Type B pancreatic cell (in vitro differentiated cells): ENCODE results near the gene PLBD2. TPM values are rescaled to one million over a fixed set of nuclear protein-coding genes. Genes with fewer than 3 reads are reported as not detected.

Experiments used
- DNase-seq: peaks from one replicate; pipeline ENCODE4 v3.0.0; 2021; ENCODE audit warnings: mixed read lengths; ENCODE audit not compliant: unreplicated experiment; ENCODE audit errors: extremely low spot score
- H3K27ac Mint-ChIP-seq: 2 replicates; pipeline ENCODE4 v1.8.0; 2021; ENCODE audit warnings: mild to moderate bottlenecking, mixed read lengths
- H3K27me3 Mint-ChIP-seq: 2 replicates; pipeline ENCODE4 v1.8.0; 2021; ENCODE audit warnings: mixed read lengths
- H3K36me3 Mint-ChIP-seq: 2 replicates; pipeline ENCODE4 v1.8.0; 2021; ENCODE audit warnings: mixed read lengths
- H3K4me1 Mint-ChIP-seq: one replicate; pipeline ENCODE4 v1.8.0; 2021; ENCODE audit warnings: mixed read lengths; ENCODE audit not compliant: unreplicated experiment
- H3K4me3 Mint-ChIP-seq: 2 replicates; pipeline ENCODE4 v1.8.0; 2021; ENCODE audit warnings: mild to moderate bottlenecking, mixed read lengths
- H3K9me3 Mint-ChIP-seq: 2 replicates; pipeline ENCODE4 v1.8.0; 2021; ENCODE audit warnings: mixed read lengths
- total RNA-seq: library from RNA; stranded (reverse); gene quantifications from 2 replicates; pipeline ENCODE4 v1.2.1, GENCODE V29; 2021; ENCODE audit warnings: low replicate concordance
- TF ChIP-seq, protein P1 (sequence below): fragments of 200-600 bp; sonication (generic); conservative IDR thresholded peaks from 2 replicates; pipeline ENCODE4 v1.5.0; 2021; ENCODE audit warnings: antibody characterized with exemption, mild to moderate bottlenecking

PLBD2 gene
- total RNA-seq, 1 donor from 2014 or later, result 39.0 TPM

DNA sequence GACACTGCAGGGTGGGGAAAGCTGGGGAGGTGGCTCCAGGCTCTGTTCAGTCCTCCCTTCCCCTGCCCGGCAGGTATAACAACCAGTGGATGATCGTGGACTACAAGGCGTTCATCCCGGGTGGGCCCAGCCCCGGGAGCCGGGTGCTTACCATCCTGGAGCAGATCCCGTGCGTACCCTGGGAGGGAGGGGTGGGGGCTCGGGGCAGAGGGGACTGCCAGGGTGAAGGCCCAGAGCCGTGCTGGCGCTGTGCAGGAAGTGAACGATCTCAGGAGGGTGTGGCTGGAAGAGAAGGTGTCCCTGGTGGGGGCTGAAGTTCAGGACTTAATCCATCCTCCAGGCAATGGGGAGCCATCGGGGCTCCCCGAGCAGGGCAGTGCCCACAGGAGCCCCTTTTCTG, 26.4 kb downstream of the PLBD2 start:
- Mint-ChIP-seq H3K27ac (no peak overlapping the region), H3K4me3 (no peak overlapping the region), H3K9me3 (no peaks in the 10 kb centered on the region), H3K27me3 (no peaks in the 10 kb centered on the region), H3K4me1 (peaks cover 3% of the 10 kb centered on the region), H3K36me3 (peaks cover 3% of the 10 kb centered on the region)
- no peak for DNase-seq
- TF ChIP-seq, protein P1, sequence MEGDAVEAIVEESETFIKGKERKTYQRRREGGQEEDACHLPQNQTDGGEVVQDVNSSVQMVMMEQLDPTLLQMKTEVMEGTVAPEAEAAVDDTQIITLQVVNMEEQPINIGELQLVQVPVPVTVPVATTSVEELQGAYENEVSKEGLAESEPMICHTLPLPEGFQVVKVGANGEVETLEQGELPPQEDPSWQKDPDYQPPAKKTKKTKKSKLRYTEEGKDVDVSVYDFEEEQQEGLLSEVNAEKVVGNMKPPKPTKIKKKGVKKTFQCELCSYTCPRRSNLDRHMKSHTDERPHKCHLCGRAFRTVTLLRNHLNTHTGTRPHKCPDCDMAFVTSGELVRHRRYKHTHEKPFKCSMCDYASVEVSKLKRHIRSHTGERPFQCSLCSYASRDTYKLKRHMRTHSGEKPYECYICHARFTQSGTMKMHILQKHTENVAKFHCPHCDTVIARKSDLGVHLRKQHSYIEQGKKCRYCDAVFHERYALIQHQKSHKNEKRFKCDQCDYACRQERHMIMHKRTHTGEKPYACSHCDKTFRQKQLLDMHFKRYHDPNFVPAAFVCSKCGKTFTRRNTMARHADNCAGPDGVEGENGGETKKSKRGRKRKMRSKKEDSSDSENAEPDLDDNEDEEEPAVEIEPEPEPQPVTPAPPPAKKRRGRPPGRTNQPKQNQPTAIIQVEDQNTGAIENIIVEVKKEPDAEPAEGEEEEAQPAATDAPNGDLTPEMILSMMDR, result no peak

DNA sequence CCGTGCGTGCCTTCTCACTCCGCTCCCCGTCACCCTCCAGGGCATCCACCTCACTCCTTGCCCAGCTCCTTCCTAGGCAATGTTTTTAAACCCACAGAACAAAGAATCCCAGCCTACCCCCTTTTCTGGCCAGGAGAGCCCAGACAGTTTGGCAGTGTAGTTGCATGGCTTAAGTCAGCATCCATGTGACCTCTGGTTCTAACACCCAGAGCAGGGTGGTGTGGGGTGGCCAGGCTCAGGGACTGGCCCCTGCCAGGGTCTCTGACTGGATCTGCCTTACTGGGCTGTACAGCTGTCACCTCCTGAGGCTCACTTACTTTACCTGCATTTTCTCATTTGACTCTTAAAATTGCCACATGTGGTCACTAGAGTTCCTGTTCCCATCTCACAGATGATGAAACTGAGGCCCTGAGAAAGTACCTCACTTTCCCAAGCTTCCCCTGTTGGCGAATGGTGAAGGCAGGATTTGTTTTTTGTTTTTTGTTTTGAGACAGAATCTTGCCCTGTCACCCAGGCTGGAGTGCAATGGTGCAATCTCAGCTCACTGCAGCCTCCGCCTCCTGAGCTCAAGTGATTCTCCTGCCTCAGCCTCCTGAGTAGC, 27.0 kb downstream of the PLBD2 start:
- TF ChIP-seq, protein P1, result no peak
- no peak for DNase-seq
- H3K9me3 Mint-ChIP-seq, result no peaks in the 10 kb centered on the region
- H3K27ac Mint-ChIP-seq, result no peak overlapping the region
- no peaks in the 10 kb centered on the region for H3K27me3 Mint-ChIP-seq
- peaks cover 3% of the 10 kb centered on the region for H3K4me1 Mint-ChIP-seq
- H3K4me3 Mint-ChIP-seq, result no peak overlapping the region
- H3K36me3 Mint-ChIP-seq, result peaks cover 3% of the 10 kb centered on the region

DNA sequence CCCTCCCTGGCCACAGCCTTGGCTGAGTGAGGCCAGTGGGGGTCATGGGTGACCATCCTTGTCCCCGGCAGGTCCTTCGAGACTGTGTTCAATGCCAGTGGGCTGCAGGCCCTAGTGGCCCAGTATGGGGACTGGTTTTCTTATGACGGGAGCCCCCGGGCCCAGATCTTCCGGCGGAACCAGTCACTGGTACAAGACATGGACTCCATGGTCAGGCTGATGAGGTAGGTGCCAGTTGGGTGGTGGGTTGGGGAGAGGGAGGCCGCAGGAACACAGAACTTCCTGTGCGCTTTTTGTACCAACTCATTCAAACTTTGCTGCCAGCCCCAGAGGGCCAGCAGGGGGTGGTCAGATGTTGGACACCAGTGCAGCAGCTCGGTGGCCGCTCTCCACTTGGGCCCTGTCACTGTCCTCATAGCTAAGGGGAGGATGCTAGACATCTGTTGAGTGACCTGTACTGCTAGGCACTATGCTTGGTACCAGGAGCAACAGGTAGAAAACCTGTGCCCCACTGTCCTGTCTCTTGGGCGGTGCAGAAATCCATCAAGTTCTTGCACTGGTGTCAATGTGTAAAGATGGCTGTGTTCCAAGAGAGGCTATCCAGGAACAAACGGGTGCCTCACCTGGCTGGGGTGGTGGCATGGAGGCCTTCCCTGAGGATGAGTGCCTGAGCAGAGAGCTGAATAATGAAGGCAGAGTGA, 28.6 kb downstream of the PLBD2 start:
- H3K36me3 Mint-ChIP-seq, result peaks cover 3% of the 10 kb centered on the region
- no peak for DNase-seq
- H3K27me3 Mint-ChIP-seq, result no peaks in the 10 kb centered on the region
- H3K4me3 Mint-ChIP-seq, result no peak overlapping the region
- no peak overlapping the region for H3K27ac Mint-ChIP-seq
- TF ChIP-seq, protein P1, result no peak
- H3K9me3 Mint-ChIP-seq, result no peaks in the 10 kb centered on the region
- H3K4me1 Mint-ChIP-seq, result no peaks in the 10 kb centered on the region

DNA sequence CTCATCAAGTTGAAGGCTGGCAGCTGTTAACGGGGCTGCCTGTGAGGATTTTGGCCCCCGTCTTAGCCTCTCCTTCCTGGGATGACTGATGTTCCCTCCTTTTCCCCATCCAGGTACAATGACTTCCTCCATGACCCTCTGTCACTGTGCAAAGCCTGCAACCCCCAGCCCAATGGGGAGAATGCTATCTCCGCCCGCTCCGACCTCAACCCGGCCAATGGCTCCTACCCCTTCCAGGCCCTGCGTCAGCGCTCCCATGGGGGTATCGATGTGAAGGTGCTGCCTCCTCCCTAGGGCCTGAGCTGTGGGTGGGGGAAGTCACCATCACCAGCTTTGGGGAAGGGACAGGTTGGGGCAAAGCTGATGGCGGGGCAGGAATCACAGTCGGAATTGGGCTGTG, 29.2 kb downstream of the PLBD2 start:
- no peaks in the 10 kb centered on the region for H3K9me3 Mint-ChIP-seq
- H3K27ac Mint-ChIP-seq, result no peak overlapping the region
- TF ChIP-seq, protein P1, result no peak
- no peak for DNase-seq
- peaks cover 3% of the 10 kb centered on the region for H3K36me3 Mint-ChIP-seq
- H3K4me1 Mint-ChIP-seq, result no peaks in the 10 kb centered on the region
- no peak overlapping the region for H3K4me3 Mint-ChIP-seq
- H3K27me3 Mint-ChIP-seq, result no peaks in the 10 kb centered on the region

DNA sequence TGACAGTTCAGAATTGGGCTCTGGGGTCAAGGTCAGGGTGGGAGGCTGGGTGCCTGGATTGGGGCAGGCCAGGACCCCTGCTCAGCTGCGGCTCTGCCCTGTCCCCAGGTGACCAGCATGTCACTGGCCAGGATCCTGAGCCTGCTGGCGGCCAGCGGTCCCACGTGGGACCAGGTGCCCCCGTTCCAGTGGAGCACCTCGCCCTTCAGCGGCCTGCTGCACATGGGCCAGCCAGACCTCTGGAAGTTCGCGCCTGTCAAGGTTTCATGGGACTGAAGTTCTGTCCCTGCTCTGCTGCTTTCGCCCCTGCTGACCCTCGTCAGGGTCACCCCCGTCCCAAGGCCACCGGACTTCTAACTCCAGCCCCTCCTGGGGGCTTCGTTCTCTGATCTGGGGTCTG, 30.0 kb downstream of the PLBD2 start:
- DNase-seq, result no peak
- Mint-ChIP-seq H3K27me3 (no peaks in the 10 kb centered on the region), H3K9me3 (no peaks in the 10 kb centered on the region), H3K36me3 (peaks cover 3% of the 10 kb centered on the region), H3K4me1 (no peaks in the 10 kb centered on the region), H3K27ac (no peak overlapping the region), H3K4me3 (no peak overlapping the region)
- TF ChIP-seq, protein P1, result no peak
